HEK293 (cell line): ENCODE measurements around the gene BRI3BP.

Source experiments
- TF ChIP-seq, protein P1 (sequence below): fragments of 450-650 bp; formaldehyde crosslinking; IDR thresholded peaks from 2 replicates; pipeline ENCODE4 v1.5.1; 2016; ENCODE audit warnings: missing biosample characterization, missing genetic modification characterization
- TF ChIP-seq, protein P2 (sequence below): fragments of 450-650 bp; formaldehyde crosslinking; IDR thresholded peaks from 2 replicates; pipeline ENCODE4 v1.5.1; 2016; ENCODE audit warnings: missing biosample characterization, missing genetic modification characterization
- TF ChIP-seq, protein P3 (sequence below): fragments of 450-650 bp; formaldehyde crosslinking; conservative IDR thresholded peaks from 2 replicates; pipeline ENCODE4 v1.5.1; 2016; ENCODE audit warnings: low read depth, missing biosample characterization, missing genetic modification characterization

DNA sequence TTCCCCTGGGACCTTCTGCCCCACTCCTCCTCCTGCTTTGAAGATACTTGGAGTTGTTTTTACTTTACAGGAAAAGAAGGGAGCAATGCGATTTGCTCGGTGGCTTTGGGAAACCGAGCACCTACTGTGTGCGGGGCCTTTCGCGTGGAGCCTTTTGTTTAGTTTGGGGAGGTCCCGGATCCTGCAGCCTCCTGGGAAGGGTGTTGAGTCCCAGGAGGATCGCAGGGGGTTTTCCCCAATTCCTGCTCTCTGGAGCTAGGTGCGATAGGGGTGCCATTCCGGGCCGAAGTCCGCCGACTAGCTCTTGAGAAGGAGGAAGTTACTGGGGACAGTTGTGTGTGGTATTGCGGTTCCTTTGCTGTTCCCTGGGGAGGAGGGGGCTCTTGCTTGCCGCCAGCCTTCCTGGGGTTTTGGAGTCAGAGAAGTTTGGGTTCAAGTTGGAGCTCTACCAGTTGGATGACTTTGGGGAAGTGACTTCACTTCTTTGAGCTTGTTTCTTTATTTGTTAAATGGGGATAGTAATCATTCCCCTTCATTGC, 1.1 kb downstream of the BRI3BP start:
- TF ChIP-seq, protein P1, sequence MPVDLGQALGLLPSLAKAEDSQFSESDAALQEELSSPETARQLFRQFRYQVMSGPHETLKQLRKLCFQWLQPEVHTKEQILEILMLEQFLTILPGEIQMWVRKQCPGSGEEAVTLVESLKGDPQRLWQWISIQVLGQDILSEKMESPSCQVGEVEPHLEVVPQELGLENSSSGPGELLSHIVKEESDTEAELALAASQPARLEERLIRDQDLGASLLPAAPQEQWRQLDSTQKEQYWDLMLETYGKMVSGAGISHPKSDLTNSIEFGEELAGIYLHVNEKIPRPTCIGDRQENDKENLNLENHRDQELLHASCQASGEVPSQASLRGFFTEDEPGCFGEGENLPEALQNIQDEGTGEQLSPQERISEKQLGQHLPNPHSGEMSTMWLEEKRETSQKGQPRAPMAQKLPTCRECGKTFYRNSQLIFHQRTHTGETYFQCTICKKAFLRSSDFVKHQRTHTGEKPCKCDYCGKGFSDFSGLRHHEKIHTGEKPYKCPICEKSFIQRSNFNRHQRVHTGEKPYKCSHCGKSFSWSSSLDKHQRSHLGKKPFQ: no peak
- TF ChIP-seq, protein P2, sequence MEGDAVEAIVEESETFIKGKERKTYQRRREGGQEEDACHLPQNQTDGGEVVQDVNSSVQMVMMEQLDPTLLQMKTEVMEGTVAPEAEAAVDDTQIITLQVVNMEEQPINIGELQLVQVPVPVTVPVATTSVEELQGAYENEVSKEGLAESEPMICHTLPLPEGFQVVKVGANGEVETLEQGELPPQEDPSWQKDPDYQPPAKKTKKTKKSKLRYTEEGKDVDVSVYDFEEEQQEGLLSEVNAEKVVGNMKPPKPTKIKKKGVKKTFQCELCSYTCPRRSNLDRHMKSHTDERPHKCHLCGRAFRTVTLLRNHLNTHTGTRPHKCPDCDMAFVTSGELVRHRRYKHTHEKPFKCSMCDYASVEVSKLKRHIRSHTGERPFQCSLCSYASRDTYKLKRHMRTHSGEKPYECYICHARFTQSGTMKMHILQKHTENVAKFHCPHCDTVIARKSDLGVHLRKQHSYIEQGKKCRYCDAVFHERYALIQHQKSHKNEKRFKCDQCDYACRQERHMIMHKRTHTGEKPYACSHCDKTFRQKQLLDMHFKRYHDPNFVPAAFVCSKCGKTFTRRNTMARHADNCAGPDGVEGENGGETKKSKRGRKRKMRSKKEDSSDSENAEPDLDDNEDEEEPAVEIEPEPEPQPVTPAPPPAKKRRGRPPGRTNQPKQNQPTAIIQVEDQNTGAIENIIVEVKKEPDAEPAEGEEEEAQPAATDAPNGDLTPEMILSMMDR (tag by site-specific recombination): no peak
- TF ChIP-seq, protein P3, sequence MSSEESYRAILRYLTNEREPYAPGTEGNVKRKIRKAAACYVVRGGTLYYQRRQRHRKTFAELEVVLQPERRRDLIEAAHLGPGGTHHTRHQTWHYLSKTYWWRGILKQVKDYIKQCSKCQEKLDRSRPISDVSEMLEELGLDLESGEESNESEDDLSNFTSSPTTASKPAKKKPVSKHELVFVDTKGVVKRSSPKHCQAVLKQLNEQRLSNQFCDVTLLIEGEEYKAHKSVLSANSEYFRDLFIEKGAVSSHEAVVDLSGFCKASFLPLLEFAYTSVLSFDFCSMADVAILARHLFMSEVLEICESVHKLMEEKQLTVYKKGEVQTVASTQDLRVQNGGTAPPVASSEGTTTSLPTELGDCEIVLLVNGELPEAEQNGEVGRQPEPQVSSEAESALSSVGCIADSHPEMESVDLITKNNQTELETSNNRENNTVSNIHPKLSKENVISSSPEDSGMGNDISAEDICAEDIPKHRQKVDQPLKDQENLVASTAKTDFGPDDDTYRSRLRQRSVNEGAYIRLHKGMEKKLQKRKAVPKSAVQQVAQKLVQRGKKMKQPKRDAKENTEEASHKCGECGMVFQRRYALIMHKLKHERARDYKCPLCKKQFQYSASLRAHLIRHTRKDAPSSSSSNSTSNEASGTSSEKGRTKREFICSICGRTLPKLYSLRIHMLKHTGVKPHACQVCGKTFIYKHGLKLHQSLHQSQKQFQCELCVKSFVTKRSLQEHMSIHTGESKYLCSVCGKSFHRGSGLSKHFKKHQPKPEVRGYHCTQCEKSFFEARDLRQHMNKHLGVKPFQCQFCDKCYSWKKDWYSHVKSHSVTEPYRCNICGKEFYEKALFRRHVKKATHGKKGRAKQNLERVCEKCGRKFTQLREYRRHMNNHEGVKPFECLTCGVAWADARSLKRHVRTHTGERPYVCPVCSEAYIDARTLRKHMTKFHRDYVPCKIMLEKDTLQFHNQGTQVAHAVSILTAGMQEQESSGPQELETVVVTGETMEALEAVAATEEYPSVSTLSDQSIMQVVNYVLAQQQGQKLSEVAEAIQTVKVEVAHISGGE (tag by site-specific recombination): no peak
